Activated CD4-positive, alpha-beta T cell treated with anti-CD3 and anti-CD28 coated beads, Interleukin-2, amount 50 U/mL, for 16 hours (primary cell): ENCODE results near the gene TCP1.
"Not testable (repeated sequence)": the region's sequence is repeated elsewhere in the genome, so short reads cannot be mapped to it uniquely, and the experiment has no call there.

Experiments
- DNase-seq: peaks from one replicate; pipeline ENCODE4 v3.0.0-alpha.2; 2020

Gene TCP1

GRCh38 chr6:159816775-159817174, 27.4 kb upstream of the TCP1 start:
- DNase-seq = not testable (repeated sequence)

DNA sequence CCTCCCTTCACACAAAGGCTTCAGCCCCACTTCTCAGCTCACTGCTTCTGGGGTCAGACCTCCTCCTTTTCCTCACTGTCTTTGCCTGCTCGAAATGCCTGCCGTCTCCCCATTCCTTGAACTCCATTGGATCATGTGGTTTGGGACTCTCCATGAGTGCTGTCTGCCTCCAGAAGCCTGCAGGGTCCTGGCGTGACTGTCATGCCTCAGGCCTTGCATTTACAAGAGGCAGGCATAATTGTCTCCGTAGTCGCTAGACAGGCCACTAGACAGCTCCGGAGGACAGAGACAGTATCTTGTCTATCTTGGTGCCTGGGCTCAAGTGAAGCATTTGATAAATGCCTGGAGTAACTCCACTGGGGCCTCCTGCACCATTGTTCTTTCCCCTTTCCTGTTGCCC, 26.0 kb upstream of the TCP1 start:
- no peak for DNase-seq

- no peak for DNase-seq
Observed at GRCh38 chr6:159813781-159814180, 24.4 kb upstream of the TCP1 start.

DNA sequence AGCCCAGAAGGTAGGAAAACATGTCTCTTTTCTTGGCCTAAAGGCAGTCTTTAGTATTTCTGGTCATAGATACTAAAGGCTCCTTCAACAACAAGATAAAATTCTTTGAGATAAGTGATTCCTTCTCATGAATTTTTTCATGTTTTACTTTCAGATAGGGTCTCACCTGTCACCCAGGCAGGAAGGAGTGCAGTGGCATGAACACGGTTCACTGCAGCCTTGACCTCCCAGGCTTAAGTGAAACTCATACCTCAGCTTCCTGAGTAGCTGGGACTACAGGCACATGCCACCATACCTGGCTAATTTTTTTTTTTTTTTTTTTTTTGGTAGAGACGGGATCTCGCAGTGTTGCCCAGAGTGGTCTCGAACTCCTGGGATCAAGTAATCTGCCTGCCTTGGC, 19.7 kb upstream of the TCP1 start:
- DNase-seq = no peak

DNA sequence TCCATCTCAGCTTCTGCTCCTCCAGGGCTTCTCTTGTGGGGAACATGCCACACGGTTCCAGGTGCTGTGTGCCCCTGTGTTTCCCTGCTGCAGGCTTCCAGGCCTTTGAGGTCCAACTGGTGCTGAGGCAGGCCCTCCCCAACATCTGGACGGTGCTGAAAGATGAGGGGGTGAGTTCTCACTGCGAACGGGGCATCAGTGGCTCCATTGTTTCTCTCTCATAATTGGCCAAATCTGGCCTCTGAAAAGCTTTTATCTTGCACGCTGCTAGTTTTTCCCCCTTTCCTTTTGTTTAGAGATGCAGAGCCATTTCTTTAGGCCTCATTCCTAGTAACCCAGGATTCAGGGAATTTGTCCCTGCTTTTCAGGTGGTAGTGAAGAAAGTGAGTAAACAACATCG, 19.2 kb upstream of the TCP1 start:
- DNase-seq = no peak

DNA sequence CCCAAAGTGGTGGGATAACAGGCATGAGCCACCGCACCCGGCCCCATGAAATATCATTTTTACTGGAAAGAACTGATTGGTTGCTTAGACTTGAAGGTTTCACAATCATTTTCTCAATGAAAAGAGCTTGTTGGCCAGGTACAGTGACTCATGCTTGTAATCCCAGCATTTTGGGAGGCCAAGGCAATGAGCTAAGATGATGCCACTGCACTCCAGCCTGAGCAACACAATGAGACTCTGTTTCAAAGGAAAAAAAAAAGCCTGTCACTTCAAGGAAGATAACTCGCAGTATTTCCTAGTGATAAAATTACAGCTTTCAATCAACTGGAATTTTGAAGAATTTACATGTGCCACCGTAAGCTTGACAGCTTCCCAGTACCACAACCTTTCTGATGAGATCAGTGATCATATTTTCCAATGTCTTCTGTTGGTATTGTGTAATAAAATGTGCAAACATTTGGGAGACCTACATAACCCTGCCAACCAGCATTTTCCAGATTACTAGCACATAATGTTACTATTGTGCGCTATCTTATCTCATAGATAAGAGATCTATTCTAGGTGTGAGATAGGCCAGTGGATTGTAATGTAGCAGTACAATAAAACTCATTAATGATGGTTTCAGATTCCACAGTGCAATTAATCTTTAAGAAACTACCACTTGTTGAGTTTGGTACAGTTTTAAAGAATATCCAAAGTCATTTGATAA, 17.9 kb upstream of the TCP1 start:
- DNase-seq = no peak

GRCh38 chr6:159806021-159806458, 16.6 kb upstream of the TCP1 start:
- no peak for DNase-seq

- no peak for DNase-seq
Observed at GRCh38 chr6:159805440-159806020, 16.1 kb upstream of the TCP1 start.

DNA sequence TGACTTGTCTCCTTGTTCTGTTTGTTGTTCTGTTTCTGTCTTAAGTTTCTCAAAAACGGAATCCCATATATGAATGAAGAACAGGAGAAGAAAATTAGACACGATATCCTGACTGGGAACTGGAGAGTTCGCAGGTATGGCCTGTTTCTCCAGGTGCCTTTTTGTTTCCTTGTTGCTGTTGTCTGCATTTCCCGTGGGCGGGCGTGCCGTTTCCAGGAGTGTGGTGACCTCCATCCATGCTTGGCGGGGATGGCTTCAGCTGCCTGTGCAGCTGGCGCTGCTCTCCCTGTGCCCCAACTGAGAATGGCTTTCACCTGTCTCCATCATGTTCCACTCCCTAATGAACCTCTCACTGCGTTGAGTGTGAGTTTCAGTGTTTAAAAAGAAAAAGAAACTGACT, 15.1 kb upstream of the TCP1 start:
- no peak for DNase-seq

- no peak for DNase-seq
Observed at GRCh38 chr6:159801935-159802334, 12.5 kb upstream of the TCP1 start.

DNA sequence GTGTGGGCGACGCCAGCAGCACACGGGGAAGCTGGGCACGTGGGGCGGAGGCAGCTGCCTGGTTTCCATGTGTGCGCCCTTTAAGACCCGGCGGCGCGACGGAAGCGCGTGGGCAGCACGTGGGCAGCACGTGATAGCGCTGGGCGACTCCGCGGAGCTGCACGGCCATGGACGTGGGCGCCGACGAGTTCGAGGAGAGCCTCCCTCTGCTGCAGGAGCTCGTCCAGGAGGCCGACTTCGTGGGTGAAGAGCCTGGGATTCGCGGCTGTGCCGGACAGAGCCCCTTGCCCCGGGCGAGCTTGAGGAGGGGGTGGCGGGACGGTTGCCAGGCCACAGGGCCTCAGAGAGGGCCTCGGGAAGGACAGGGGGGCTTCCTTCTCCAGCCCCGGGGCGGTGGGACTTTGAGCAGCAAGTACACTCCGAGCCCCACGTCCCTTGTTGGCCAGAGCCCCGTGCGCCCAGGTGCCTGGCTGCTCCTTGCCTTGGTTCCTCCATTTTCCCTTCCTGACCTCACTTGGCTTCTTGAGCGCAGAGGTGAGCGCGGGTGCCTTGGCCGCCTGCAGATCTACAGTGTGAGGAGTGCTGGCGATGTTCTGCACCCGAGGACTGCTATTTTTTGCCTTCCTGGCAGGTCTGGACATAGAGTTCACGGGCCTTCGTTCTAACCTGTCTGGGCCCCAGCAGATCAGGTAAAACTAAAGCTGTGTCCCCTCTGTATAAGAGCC, 10.9 kb upstream of the TCP1 start, which contains the start of gene PNLDC1:
Gene PNLDC1 (plus strand): TSS at position 136 of the 725 bp plus-strand sequence. CDS start 32 bp downstream, at position 168.
- no peak for DNase-seq

DNA sequence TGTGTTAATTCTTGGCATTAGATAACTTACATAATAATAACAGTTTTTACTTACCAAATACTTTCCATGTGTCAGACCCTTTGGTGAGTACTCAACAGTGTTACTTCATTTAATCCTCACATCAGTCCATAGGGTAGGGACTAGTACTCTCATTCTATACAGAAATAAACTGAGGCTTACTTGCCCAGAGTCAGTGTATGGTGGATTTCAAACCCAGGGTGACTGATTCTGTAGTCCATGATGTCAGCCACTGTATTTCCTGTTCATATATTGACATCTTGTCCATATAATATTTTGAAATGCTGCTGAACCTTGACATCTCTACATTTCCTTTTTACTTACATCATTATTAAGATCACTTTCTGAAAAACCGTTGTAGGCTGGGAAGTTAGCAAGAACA, 8.2 kb upstream of the TCP1 start:
- DNase-seq = no peak

DNA sequence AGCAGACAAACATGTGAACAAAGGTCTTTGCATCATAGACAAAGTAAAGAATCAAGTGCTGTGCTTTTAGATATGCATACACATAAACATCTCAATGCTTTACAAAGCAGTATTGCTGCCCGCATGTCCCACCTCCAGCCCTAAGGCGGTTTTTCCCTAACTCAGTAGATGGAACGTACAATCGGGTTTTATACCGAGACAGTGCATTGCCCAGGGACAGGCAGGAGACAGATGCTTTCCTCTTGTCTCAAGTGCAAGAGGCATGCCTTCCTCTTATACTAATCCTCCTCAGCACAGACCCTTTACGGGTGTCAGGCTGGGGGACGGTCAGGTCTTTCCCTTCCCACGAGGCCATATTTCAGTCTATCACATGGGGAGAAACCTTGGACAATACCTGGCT, 5.6 kb upstream of the TCP1 start:
- DNase-seq = not testable (repeated sequence)

- DNase-seq = no peak
Observed at GRCh38 chr6:159790956-159791598, 1.7 kb upstream of the TCP1 start.

GRCh38 chr6:159790149-159790955, 950 bp upstream of the TCP1 start, which contains the start of gene MRPL18:
Gene MRPL18, plus strand, starts transcription at chr6:159790467. Its CDS starts 121 bp downstream, at chr6:159790588.
- peak; percentile 95 for DNase-seq

GRCh38 chr6:159788753-159789376, 537 bp downstream of the TCP1 start:
- peak; percentile 26 for DNase-seq

DNA sequence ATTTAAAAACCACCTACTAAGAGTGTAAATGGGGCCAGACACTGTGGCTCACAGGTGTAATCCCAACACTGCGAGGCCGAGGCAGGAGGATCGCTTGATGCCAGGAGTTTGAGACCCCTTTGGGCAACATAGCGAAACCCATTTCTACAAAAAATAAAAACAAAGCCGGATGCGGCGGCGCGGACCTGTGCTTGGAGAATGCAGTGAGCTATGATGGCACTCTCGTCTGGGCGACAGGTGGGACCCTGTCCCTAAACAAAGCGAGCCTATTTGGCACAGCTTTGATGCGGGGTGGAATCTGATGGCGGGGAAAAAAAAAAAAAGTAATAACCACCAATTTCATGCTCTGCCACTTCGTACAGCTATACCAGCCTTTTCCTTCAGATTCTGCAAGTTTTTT, 1.1 kb downstream of the TCP1 start:
- DNase-seq = no peak

DNA sequence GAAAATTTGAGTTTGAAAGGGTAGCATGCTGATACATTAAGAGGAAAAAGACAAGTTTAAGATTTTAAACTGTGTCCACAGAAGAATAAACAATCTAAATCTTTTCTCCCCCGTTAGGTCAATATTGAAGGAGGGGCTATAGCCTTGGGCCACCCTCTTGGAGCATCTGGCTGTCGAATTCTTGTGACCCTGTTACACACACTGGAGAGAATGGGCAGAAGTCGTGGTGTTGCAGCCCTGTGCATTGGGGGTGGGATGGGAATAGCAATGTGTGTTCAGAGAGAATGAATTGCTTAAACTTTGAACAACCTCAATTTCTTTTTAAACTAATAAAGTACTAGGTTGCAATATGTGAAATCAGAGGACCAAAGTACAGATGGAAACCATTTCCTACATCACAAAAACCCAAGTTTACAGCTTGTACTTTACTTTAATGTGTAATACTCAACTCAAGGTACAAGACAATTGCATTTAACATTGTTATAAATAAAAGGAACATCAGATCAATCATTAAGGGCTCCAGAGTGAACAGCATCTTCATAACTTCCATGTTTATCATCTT, 10.8 kb downstream of the TCP1 start:
- no peak for DNase-seq

DNA sequence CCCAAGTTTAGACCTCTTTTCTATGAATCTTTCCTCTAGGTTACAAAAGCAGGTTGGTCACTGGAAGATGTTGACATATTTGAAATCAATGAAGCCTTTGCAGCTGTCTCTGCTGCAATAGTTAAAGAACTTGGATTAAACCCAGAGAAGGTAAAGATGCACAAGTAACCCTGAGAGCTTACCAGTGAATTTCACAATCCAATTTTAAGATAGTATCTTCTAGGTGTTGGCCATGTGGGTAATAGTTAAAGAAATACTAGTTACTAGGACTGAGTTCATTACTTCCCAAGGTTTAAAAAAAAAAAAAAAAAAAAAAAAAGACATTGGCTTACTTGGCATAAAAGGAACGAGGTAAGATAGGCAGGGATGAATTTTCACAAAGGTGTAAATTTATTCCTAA, 11.3 kb downstream of the TCP1 start:
- no peak for DNase-seq

DNA sequence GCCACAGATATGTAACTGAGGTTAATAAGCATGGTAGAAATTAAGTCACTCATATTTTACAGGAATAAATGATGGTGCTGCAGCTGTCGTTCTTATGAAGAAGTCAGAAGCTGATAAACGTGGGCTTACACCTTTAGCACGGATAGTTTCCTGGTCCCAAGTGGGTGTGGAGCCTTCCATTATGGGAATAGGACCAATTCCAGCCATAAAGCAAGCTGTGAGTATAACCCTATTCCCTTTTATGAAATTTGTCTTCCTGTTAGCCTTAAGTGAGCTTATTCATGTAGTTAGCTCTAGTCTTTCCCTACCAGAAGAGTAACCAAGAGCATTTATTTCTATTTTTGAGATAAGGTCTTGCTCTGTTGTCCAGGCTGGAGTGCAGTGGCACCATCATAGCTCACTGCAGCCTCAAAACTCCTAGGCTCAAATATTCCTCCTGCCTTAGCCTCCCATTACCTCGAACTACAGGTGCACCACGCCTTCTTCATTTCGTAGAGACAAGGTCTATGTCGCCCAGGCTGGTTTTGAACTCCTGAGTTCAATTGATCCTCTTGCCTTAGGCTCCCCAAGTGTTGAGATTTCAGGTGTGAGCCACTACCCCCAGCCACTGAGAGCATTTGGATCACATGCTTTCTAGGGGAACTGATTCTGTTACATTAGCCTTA, 12.0 kb downstream of the TCP1 start:
- no peak for DNase-seq

- no peak for DNase-seq
Observed at GRCh38 chr6:159772196-159772595, 17.2 kb downstream of the TCP1 start.
